Thymus (tissue), 11 donors: ENCODE data around the gene CRY2. TPM values are rescaled to one million over a fixed set of nuclear protein-coding genes. Genes with fewer than 3 reads are reported as not detected.
A peak's percentile ranks its signal among the peaks of the same experiment; 100 is the strongest.

Experiments
- DNase-seq, 9 donors: peaks; one replicate each; pipeline ENCODE4 v3.0.0-alpha.2; 2013; ENCODE audit warnings: low spot score in 9 of 9, low read depth in 6 of 9, missing footprints in 1 of 9
- H3K27ac ChIP-seq, 2 donors: one replicate each; pipeline ENCODE4 v1.5.1; 2013; ENCODE audit warnings: control low read depth in 1 of 2, low read depth in 1 of 2, low read length in 1 of 2, mild to moderate bottlenecking in 1 of 2, moderate library complexity in 1 of 2
- H3K27me3 ChIP-seq, 2 donors: one replicate each; pipeline ENCODE4 v1.5.1; 2013; ENCODE audit warnings: low read length in 1 of 2; ENCODE audit not compliant: control insufficient read depth in 2 of 2, insufficient read depth in 1 of 2
- H3K36me3 ChIP-seq, 2 donors: one replicate each; pipeline ENCODE4 v1.5.1; 2013; ENCODE audit warnings: low read length in 1 of 2, mild to moderate bottlenecking in 1 of 2, moderate library complexity in 1 of 2; ENCODE audit not compliant: control insufficient read depth in 2 of 2, insufficient read depth in 2 of 2
- H3K4me1 ChIP-seq, 2 donors: one replicate each; pipeline ENCODE4 v1.5.1; 2013; ENCODE audit warnings: low read length in 2 of 2; ENCODE audit not compliant: control insufficient read depth in 2 of 2, insufficient read depth in 2 of 2
- H3K4me3 ChIP-seq, 2 donors: one replicate each; pipeline ENCODE4 v1.5.1; 2013; ENCODE audit warnings: low read length in 2 of 2, control low read depth in 1 of 2, mild to moderate bottlenecking in 1 of 2
- H3K9me3 ChIP-seq, 2 donors: one replicate each; pipeline ENCODE4 v1.5.1; 2013; ENCODE audit warnings: low read length in 1 of 2, mild to moderate bottlenecking in 1 of 2; ENCODE audit not compliant: control insufficient read depth in 2 of 2, insufficient read depth in 1 of 2
- WGBS: extraction: QIAGEN DNeasy Blood & Tissue Kit; methylation state at CpG from one replicate; pipeline ENCODE4 v1.1.7; 2013; 5-methylcytosine and 5-hydroxymethylcytosine counted together
- polyA plus RNA-seq: library from polyadenylated mRNA; stranded (reverse); fragments of 200-250 nt; gene quantifications from one replicate; pipeline ENCODE4 v1.2.3, GENCODE V29; 2013
- total RNA-seq: library from RNA; stranded (reverse); fragments of 120-200 nt; gene quantifications from one replicate; pipeline ENCODE4 v1.2.4, GENCODE V29; 2013
- donor health status: healthy.

CRY2 gene
- total and polyA plus RNA-seq, 2 donors = 9.9 to 12.3 TPM

DNA sequence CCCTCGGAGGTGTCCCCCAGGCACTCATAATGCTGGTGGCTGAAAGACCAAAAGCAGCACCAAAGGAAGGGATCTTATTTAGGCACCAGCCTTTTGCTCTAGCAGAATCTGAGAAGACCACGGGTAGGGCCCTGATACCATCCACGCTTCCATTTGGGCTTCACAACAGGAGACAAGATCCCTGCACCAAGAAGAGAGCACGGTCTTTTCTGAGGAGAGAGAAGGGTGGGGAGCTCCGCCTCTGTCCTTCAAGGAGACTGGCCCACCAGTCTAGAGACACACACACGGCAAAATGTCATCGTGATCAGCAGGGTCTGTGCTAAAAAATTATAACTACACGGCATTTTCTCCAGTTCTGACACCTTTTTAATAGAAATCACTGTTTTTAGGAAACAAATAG lies 84.9 kb downstream of the CRY2 start:
- Histone ChIP-seq H3K27ac (peak overlapping the region; percentile 35 to 53), H3K36me3 (peaks cover 34 to 51% of the 10 kb centered on the region in 2 donors), H3K4me1 (peaks cover 8 to 32% of the 10 kb centered on the region in 2 donors), H3K9me3 (no peaks in the 10 kb centered on the region), H3K4me3 (no peak overlapping the region), H3K27me3 (no peaks in the 10 kb centered on the region)
- 93% methylated on average over 8 of the region's 8 CpGs for WGBS
- no peak for DNase-seq

Other genes starting within 250 kb of the CRY2 start
- 0.80 TPM for gene CHST1, start 181.9 kb upstream of the CRY2 start, total RNA-seq
- gene CHST1, start 181.9 kb upstream of the CRY2 start, polyA plus RNA-seq = 2.5 TPM
- gene SLC35C1, start 42.3 kb upstream of the CRY2 start, total RNA-seq = 0.99 TPM
- gene SLC35C1, start 42.3 kb upstream of the CRY2 start, polyA plus RNA-seq = 7.3 TPM
- 1.1 TPM for gene MAPK8IP1, start 38.2 kb downstream of the CRY2 start, total RNA-seq
- gene MAPK8IP1, start 38.2 kb downstream of the CRY2 start, polyA plus RNA-seq = 2.1 TPM
- gene FREY1, start 59.8 kb downstream of the CRY2 start, total RNA-seq = 0.52 TPM
- gene FREY1, start 59.8 kb downstream of the CRY2 start, polyA plus RNA-seq = 0.62 TPM
- 29.6 TPM for gene PEX16, start 70.4 kb downstream of the CRY2 start, total RNA-seq
- gene PEX16, start 70.4 kb downstream of the CRY2 start, polyA plus RNA-seq = 46.0 TPM
- 3.5 TPM for gene LARGE2, start 75.2 kb downstream of the CRY2 start, total RNA-seq
- 12.2 TPM for gene LARGE2, start 75.2 kb downstream of the CRY2 start, polyA plus RNA-seq